C4-2B (cell line): ENCODE measurements around the gene ITGA4.

Experiments used
- ZFX ChIP-seq: fragments of 450-650 bp; IDR thresholded peaks from 2 replicates; pipeline ENCODE4 v1.6.1; 2017
- TF ChIP-seq, protein P1 (sequence below): fragments of 450-650 bp; conservative IDR thresholded peaks from 2 replicates; pipeline ENCODE4 v1.5.1; 2017; ENCODE audit warnings: mild to moderate bottlenecking

DNA sequence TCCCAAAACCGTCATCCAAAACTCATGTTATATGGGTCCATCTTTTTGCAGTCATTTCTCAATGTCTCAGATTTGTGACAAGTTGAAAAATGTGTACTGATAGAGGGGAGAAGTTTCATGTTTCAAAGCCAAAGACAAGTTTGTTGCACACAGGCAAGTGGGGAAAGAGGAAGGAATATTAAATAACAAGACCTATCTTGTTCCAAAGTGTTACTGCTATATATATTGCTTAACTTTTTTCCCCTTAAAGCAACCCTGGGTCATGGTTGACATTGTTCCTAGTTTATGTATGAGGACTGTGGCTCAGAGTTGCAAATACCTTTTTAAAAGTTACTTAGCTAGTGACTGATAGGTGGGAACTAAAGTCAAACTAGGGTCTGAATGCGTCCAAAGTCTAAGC lies 1.7 kb downstream of the ITGA4 start:
- TF ChIP-seq, protein P1, sequence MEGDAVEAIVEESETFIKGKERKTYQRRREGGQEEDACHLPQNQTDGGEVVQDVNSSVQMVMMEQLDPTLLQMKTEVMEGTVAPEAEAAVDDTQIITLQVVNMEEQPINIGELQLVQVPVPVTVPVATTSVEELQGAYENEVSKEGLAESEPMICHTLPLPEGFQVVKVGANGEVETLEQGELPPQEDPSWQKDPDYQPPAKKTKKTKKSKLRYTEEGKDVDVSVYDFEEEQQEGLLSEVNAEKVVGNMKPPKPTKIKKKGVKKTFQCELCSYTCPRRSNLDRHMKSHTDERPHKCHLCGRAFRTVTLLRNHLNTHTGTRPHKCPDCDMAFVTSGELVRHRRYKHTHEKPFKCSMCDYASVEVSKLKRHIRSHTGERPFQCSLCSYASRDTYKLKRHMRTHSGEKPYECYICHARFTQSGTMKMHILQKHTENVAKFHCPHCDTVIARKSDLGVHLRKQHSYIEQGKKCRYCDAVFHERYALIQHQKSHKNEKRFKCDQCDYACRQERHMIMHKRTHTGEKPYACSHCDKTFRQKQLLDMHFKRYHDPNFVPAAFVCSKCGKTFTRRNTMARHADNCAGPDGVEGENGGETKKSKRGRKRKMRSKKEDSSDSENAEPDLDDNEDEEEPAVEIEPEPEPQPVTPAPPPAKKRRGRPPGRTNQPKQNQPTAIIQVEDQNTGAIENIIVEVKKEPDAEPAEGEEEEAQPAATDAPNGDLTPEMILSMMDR, result no peak
- TF ChIP-seq ZFX, result no peak
